SK-N-SH treated with all-trans-retinoic acid at 6 μM for 48 hours (cell line): ENCODE results near the gene CDC6.

ENCODE experiments used
- CSDC2 ChIP-seq: fragments of 250-450 bp; sonication (Bioruptor Pico); IDR thresholded peaks from 2 replicates; pipeline ENCODE4 v1.5.0; 2020; ENCODE audit warnings: mild to moderate bottlenecking, moderate library complexity
- RARB ChIP-seq: fragments of 250-450 bp; sonication (Bioruptor Pico); IDR thresholded peaks from 2 replicates; pipeline ENCODE4 v1.8.0; 2021; ENCODE audit warnings: mild to moderate bottlenecking, moderate library complexity
- TCF4 ChIP-seq: fragments of 250-450 bp; sonication (Bioruptor Pico); IDR thresholded peaks from 2 replicates; pipeline ENCODE4 v1.8.0; 2021; ENCODE audit warnings: mild to moderate bottlenecking, moderate library complexity, borderline replicate concordance
- TSHZ2 ChIP-seq: fragments of 250-450 bp; sonication (Bioruptor Pico); IDR thresholded peaks from 2 replicates; pipeline ENCODE4 v1.5.0; 2020; ENCODE audit warnings: mild to moderate bottlenecking, moderate library complexity
- ZC3H10 ChIP-seq: fragments of 250-450 bp; sonication (Bioruptor Pico); IDR thresholded peaks from 2 replicates; pipeline ENCODE4 v1.5.1; 2021; ENCODE audit warnings: mild to moderate bottlenecking, moderate library complexity
- ZFP30 ChIP-seq: fragments of 450-650 bp; formaldehyde crosslinking; IDR thresholded peaks from 2 replicates; pipeline ENCODE4 v1.5.0; 2022; ENCODE audit warnings: mild to moderate bottlenecking, moderate library complexity
- TF ChIP-seq, protein P1 (sequence below): fragments of 250-450 bp; sonication (Bioruptor Pico); IDR thresholded peaks from 2 replicates; pipeline ENCODE4 v1.5.1; 2021; ENCODE audit warnings: mild to moderate bottlenecking, moderate library complexity

DNA sequence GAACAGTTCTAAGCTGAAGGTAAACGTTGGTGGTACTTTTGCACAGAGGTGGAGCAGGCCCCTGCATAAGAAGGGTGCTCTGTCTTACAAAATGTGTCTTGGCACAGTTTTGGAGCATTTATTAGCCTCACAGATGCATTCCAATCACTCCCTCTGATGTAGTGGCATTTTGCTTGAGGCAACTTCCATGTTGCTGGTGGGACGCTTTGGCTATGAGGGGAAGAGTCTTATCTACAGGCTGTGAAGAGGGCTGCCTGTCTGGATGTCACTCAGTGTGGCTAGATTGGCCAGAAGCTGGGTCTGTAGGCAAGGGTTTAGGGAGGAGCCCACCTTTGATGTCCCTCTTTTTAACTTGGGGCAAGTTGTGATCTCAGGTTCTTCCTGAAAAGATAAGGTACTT lies 18.7 kb downstream of the CDC6 start:
- TF ChIP-seq, protein P1, sequence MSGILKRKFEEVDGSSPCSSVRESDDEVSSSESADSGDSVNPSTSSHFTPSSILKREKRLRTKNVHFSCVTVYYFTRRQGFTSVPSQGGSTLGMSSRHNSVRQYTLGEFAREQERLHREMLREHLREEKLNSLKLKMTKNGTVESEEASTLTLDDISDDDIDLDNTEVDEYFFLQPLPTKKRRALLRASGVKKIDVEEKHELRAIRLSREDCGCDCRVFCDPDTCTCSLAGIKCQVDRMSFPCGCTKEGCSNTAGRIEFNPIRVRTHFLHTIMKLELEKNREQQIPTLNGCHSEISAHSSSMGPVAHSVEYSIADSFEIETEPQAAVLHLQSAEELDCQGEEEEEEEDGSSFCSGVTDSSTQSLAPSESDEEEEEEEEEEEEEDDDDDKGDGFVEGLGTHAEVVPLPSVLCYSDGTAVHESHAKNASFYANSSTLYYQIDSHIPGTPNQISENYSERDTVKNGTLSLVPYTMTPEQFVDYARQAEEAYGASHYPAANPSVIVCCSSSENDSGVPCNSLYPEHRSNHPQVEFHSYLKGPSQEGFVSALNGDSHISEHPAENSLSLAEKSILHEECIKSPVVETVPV (CRISPR knock-in tag): no peak
- TF ChIP-seq CSDC2 (CRISPR knock-in tag) (no peak), RARB (CRISPR knock-in tag) (no peak), TSHZ2 (CRISPR knock-in tag) (no peak), TCF4 (no peak), ZFP30 (CRISPR knock-in tag) (no peak), ZC3H10 (no peak)
